SU-DHL-6 (cell line): ENCODE data around the gene RAD51B.

Experiments used
- H2AFZ ChIP-seq: fragments of 200-600 bp; sonication (generic); 2 replicates; pipeline ENCODE4 v1.6.1; 2014; ENCODE audit warnings: low read depth, mild to moderate bottlenecking, moderate library complexity, mixed read lengths, antibody characterized with exemption, low read length; ENCODE audit not compliant: severe bottlenecking
- H3F3A ChIP-seq: fragments of 200-600 bp; shearing (Covaris generic); 2 replicates; pipeline ENCODE4 v1.6.0; 2016; ENCODE audit warnings: antibody characterized with exemption, mild to moderate bottlenecking; ENCODE audit not compliant: insufficient read depth
- H3K27ac ChIP-seq: fragments of 200-600 bp; sonication (generic); 2 replicates; pipeline ENCODE4 v1.5.1; 2016; ENCODE audit warnings: low read depth, mild to moderate bottlenecking, low read length, moderate library complexity, mixed read lengths
- H3K27me3 ChIP-seq: fragments of 200-600 bp; sonication (generic), shearing (Covaris generic); 2 replicates; pipeline ENCODE4 v1.6.0; 2014; ENCODE audit warnings: mild to moderate bottlenecking, low read length
- H3K36me3 ChIP-seq: fragments of 200-600 bp; sonication (generic); 2 replicates; pipeline ENCODE4 v1.6.1; 2014; ENCODE audit warnings: mild to moderate bottlenecking, low read length, mixed read lengths
- H3K4me2 ChIP-seq: fragments of 300-600, 200-600 bp; shearing (Covaris generic), sonication (generic); 2 replicates; pipeline ENCODE4 v1.6.0; 2014; ENCODE audit warnings: low read length, low read depth, mild to moderate bottlenecking; ENCODE audit not compliant: poor library complexity, severe bottlenecking
- H3K4me3 ChIP-seq: fragments of 200-600 bp; sonication (generic); 2 replicates; pipeline ENCODE4 v1.5.1; 2014; ENCODE audit warnings: antibody characterized with exemption, low read length, mild to moderate bottlenecking, mixed read lengths; ENCODE audit not compliant: insufficient read depth, poor library complexity, severe bottlenecking
- H3K79me2 ChIP-seq: fragments of 200-600 bp; sonication (generic); 2 replicates; pipeline ENCODE4 v1.6.1; 2014; ENCODE audit warnings: mild to moderate bottlenecking, low read length, moderate library complexity; ENCODE audit not compliant: insufficient read depth
- H3K9ac ChIP-seq: fragments of 200-600 bp; sonication (generic); 2 replicates; pipeline ENCODE4 v1.7.0; 2014; ENCODE audit warnings: mild to moderate bottlenecking, low read length
- H3K9me2 ChIP-seq: fragments of 200-600 bp; sonication (generic); replicated peaks from 2 replicates; pipeline ENCODE4 v1.6.1; 2014; ENCODE audit warnings: low read length; ENCODE audit not compliant: insufficient read depth
- H3K9me3 ChIP-seq: fragments of 200-600 bp; sonication (generic); 2 replicates; pipeline ENCODE4 v1.6.1; 2014; ENCODE audit warnings: low read length, mixed read lengths; ENCODE audit not compliant: insufficient read depth
- H4K20me1 ChIP-seq: fragments of 200-600 bp; sonication (generic); 2 replicates; pipeline ENCODE4 v1.6.1; 2014; ENCODE audit warnings: low read depth, mild to moderate bottlenecking, antibody characterized with exemption, low read length, moderate library complexity, mixed read lengths
- EZH2phosphoT487 ChIP-seq: fragments of 200-600 bp; sonication (generic), shearing (Covaris generic); conservative IDR thresholded peaks from 2 replicates; pipeline ENCODE4 v1.6.1; 2018; ENCODE audit warnings: mild to moderate bottlenecking, antibody characterized with exemption, low read length, moderate library complexity, mixed read lengths
- TF ChIP-seq, protein P1 (sequence below): fragments of 200-600 bp; sonication (generic); IDR thresholded peaks from one replicate; pipeline ENCODE4 v1.5.1; 2017; ENCODE audit warnings: antibody characterized with exemption, mild to moderate bottlenecking, low read length, moderate library complexity; ENCODE audit not compliant: insufficient read depth, poor library complexity, severe bottlenecking

Gene RAD51B

DNA sequence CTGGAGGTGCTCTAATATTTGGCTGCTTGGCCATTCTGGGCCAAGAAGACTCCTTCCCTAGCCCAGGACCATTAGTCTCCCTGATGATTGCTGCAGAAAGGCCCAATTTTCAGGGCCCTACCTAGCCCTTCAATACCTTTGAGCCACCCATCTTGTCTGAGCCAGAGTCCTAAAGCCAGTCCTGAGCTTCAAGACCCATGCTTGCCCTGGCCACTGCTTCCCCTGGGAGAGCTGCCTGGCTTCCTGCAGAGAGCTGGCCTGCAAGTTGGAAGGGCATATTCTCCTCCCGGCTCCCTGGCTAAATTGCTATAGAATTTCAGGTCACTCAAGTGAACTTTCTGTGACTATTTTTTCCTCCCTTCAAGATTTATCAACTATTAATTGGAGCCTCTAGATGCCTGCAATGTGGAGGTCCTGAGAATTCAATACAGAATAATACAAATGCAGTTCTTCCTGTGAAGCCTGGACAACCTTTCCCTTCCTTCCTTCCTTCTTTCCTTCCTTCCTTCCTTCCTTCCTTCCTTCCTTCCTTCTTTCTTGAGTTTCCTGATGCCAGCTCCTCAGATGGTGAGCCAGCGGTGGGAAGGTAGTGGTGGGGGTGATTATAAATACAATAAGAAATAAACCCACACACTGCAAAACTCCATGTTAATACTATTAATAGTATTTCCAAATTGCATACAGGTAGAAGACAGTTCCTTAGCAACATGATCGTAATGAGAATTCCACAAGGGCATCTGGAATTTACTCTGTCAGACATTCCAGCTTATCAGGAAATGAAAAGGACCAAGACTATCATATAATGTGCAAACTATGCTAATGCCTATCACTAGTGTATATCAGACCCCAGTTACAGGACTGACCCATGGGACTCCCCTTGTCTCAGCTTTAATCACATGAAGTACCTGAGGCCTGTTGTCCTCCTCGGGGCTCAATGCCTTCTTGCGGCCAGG, 865.2 kb downstream of the RAD51B start:
- Histone ChIP-seq H3K4me3 (peak overlapping the region; percentile 45), H4K20me1 (no peaks in the 10 kb centered on the region), H3K79me2 (peaks cover 28% of the 10 kb centered on the region), H3K27ac (peak overlapping the region; percentile 92), H3K9me2 (no peaks in the 10 kb centered on the region), H3K9me3 (no peaks in the 10 kb centered on the region), H3K27me3 (no peaks in the 10 kb centered on the region), H3K9ac (peak overlapping the region; percentile 65), H3K36me3 (peaks cover under 1% of the 10 kb centered on the region), H3K4me2 (peak overlapping the region; percentile 83), H2AFZ (no peak overlapping the region), H3F3A (peaks cover 29% of the 10 kb centered on the region)
- no peak for TF ChIP-seq EZH2phosphoT487
- TF ChIP-seq, protein P1, sequence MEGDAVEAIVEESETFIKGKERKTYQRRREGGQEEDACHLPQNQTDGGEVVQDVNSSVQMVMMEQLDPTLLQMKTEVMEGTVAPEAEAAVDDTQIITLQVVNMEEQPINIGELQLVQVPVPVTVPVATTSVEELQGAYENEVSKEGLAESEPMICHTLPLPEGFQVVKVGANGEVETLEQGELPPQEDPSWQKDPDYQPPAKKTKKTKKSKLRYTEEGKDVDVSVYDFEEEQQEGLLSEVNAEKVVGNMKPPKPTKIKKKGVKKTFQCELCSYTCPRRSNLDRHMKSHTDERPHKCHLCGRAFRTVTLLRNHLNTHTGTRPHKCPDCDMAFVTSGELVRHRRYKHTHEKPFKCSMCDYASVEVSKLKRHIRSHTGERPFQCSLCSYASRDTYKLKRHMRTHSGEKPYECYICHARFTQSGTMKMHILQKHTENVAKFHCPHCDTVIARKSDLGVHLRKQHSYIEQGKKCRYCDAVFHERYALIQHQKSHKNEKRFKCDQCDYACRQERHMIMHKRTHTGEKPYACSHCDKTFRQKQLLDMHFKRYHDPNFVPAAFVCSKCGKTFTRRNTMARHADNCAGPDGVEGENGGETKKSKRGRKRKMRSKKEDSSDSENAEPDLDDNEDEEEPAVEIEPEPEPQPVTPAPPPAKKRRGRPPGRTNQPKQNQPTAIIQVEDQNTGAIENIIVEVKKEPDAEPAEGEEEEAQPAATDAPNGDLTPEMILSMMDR = no peak

DNA sequence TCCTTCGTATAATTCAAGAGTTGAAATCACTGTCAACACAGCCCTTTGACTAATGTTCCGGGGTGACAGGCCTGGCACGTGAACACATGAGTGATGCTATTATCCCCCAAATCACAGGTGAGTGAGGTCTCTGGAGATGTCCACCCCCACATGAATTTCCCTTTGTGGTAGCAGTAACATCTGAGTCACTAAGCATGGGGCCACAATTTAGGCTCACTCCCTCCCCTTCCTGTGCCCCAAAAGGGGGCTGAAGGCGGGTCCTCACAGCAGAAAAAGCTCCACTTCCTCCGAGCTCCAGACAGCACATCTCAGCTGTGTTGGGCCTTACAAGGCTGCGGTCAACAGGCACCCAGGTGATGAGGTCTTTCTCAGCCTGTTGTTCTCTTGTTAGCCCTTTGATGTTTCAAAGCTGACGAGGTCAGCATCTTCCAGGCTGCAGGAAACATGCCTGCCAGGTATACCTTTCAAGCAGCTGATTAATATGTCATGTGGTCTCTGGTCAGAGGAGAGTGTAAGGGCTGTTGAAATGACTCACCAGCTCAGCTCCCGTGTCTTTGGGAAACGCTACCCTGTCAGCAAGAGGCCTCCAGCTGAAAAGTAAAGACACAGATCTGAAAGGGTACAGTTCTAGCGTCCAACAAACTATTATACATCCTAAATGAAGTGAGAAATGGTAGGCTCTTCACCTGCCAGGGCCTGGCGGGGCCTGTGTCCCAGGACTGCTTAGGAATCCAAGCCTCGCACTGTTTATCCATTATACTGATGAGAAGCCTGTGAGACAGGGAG, 866.0 kb downstream of the RAD51B start:
- Histone ChIP-seq H3K36me3 (no peaks in the 10 kb centered on the region), H4K20me1 (no peaks in the 10 kb centered on the region), H3K9me3 (no peaks in the 10 kb centered on the region), H3K79me2 (peaks cover 28% of the 10 kb centered on the region), H3K4me2 (peak overlapping the region; percentile 83), H3F3A (peaks cover 29% of the 10 kb centered on the region), H3K27me3 (no peaks in the 10 kb centered on the region), H3K9ac (peak overlapping the region; percentile 65), H2AFZ (no peak overlapping the region), H3K4me3 (peak overlapping the region; percentile 45), H3K27ac (peak overlapping the region; percentile 92), H3K9me2 (no peaks in the 10 kb centered on the region)
- no peak for TF ChIP-seq EZH2phosphoT487
- TF ChIP-seq, protein P1 = no peak

DNA sequence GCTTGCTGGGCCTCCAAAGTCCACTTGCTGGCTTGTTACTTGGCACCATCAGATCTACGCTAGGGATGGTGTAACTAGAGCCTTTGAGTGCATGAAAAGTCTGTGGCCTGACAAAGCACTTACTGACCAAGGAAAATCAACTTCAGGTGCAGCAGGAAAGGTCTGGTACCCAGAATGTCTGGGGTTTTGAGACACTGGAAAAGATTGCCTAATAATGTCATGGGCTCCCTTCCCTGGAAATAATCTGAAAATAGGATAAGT, 866.6 kb downstream of the RAD51B start:
- Histone ChIP-seq H3K27me3 (no peaks in the 10 kb centered on the region), H3K9me3 (no peaks in the 10 kb centered on the region), H3F3A (peaks cover 29% of the 10 kb centered on the region), H3K4me3 (peak overlapping the region; percentile 3), H3K36me3 (no peaks in the 10 kb centered on the region), H3K27ac (peak overlapping the region; percentile 92), H3K4me2 (peak overlapping the region; percentile 83), H2AFZ (no peak overlapping the region), H3K9me2 (no peaks in the 10 kb centered on the region), H3K79me2 (peaks cover 28% of the 10 kb centered on the region), H3K9ac (peak overlapping the region; percentile 52), H4K20me1 (no peaks in the 10 kb centered on the region)
- TF ChIP-seq, protein P1 = no peak
- TF ChIP-seq EZH2phosphoT487 = no peak
